HG03439 (cell line): ENCODE measurements around the gene NBPF1.
"Not testable (repeated sequence)": the region's sequence is repeated elsewhere in the genome, so short reads cannot be mapped to it uniquely, and the experiment has no call there.

Experiments
- ATAC-seq: cut with Tn5 transposase; IDR thresholded peaks from one replicate; pipeline ENCODE4 v1.9.1; 2021; ENCODE audit warnings: mild to moderate bottlenecking, moderate library complexity; ENCODE audit not compliant: unreplicated experiment

NBPF1 gene

DNA sequence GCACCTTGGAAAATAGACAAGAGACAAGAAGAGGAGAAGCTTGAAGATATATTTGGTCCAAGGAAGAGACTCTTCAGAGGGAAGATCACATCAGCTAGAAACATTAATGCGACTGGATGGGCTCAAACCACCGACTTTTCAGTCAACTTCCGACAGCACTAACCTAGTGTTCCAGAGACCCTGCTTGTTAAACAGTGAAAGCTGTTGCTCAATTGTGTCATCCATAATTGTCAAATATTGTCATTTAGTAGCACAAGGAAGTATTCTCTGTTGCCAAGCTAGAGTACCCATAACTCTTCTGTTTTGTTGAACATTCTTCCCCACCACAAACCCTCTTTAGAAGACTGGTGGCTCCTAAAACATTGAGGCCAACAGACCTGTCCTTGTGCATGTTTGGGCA, 56.3 kb downstream of the NBPF1 start:
- not testable (repeated sequence) for ATAC-seq

DNA sequence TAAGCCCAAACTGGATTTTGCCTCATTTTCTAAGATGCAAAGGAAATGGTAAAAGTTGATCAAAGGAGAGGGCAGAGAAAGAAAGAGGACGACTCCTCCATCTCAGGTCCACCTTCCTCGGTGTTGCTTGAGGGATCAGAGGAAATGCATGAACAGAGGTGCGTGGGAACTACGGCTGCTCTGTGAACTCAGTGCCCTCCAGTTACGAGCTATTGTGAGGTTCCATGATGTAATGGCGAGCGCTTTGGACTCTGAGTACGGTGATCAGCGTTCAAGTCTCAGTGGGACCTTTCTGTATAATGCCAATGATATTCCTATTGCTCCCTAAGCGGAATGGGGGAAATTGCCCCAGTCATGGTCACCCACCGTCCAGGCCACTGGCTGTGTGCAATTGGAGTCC, 60.1 kb downstream of the NBPF1 start:
- not testable (repeated sequence) for ATAC-seq

GRCh38 chr1:16550212-16550918, 63.0 kb downstream of the NBPF1 start:
- ATAC-seq: not testable (repeated sequence)

- not testable (repeated sequence) for ATAC-seq
Measured at GRCh38 chr1:16549545-16549944, 63.8 kb downstream of the NBPF1 start.

DNA sequence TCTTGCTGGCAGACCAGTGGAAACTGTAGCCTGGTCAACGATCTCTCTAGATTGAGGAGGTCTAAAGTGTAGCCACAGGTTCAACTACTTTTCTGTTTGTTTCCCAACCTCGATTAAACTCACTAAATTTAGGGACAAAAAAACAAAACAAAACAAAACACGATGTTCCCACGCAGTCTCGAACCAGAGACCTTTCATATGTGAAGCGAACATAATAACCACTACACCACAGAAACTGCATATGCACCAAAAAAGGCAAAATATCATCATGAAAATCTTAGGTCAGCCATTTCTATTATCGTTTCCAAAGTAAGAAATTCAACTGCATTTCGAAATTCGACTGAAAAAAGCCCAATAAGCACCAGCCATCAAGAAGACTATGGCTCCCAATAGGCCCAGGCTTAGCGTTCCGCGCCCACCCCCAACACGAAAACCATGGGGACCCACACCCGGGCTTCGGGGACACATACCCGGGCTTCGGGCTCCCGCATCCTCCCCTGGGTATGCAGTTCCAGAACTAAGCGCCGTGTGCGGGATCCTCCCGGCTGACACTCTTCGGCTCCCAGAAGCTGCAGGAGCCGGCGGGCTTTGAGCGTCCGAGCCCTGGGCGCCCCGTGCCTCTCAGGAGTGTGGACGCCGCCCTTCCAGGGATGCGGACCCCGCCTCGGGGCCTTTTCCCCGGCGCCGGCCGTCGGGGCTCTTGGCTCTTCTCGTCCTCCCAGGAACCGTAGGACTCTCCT, 65.7 kb downstream of the NBPF1 start:
- ATAC-seq: not testable (repeated sequence)

DNA sequence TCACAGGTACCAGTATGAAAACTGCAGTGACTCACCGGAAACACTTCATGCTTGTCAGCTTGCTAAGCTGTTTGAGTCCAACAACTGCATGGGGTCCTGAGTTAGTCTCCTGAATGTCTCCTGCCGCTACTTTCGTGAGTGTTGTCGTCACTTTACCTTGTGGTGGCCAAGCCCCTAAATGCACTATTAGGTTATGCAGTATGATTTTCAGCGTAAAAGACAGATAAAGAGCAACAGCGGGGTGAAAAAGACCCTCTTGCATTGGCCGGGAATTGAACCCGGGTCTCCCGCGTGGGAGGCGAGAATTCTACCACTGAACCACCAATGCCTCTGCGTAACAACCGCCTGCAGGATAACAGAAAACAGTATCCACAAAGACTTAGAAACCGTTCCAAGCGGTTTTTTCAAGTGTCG, 67.7 kb downstream of the NBPF1 start:
- ATAC-seq: not testable (repeated sequence)

DNA sequence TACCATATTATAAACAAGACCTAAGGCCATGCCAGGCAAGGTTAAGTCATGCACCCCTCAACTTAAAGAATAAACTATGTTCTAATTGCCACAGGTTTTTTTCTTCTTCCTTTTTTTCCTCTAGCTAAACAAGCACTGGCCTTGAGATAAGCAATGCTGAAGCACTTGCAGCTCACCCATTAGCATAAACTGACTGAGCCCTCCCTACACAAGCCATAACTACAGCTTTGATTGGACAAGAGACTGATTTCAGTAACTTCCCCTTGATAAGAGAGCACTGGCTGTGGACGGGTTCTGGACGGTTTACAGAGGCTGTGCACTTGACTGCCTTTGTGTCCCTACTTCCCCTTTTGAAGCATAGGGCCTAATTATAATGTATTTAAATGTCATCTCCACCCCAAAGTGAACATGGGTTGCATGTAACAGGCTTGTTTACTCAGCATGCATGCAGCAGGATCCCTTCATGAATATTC, 72.9 kb downstream of the NBPF1 start:
- not testable (repeated sequence) for ATAC-seq

- ATAC-seq: not testable (repeated sequence)
Measured at GRCh38 chr1:16537528-16537927, 75.8 kb downstream of the NBPF1 start.

DNA sequence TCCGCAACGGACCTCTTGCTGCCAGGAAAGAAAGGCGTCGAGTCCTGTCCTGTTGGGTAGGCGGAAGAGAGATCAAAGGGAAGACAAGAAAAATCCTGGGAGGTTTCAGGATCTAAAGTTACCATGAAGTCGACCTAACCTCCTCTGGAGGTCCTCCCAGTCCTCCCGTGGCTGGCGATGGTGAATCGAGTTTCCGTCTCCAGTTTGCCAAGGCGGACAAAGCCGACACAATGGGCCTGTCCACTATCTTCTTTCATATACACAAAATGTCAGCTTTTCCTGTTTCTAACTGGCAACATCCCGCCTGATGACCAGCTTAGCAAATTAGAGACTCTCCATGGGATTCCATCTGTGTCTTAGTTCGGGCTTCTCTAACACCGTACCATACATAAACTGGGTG, 76.6 kb downstream of the NBPF1 start:
- not testable (repeated sequence) for ATAC-seq

- ATAC-seq: not testable (repeated sequence)
Measured at GRCh38 chr1:16535898-16536297, 77.5 kb downstream of the NBPF1 start.

DNA sequence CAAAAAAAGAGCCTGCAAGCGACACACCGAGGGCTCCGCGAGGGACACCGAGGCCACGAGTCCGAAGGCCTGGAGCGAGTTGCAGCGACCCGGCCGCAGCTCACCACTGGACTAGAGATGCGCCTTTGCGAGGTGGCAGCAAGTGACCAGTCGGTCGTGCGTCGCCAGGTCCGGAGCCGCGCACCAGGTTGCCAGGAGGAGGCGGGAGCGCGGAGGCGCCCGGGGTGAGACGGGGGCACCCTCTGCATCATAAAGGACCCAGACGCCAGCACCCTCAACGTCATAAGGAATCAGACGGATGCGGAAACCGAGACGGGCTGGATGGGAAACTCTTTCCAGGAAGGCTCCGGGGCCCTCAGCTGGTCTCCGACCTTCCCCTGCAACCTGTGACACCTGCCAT, 77.9 kb downstream of the NBPF1 start:
- not testable (repeated sequence) for ATAC-seq

DNA sequence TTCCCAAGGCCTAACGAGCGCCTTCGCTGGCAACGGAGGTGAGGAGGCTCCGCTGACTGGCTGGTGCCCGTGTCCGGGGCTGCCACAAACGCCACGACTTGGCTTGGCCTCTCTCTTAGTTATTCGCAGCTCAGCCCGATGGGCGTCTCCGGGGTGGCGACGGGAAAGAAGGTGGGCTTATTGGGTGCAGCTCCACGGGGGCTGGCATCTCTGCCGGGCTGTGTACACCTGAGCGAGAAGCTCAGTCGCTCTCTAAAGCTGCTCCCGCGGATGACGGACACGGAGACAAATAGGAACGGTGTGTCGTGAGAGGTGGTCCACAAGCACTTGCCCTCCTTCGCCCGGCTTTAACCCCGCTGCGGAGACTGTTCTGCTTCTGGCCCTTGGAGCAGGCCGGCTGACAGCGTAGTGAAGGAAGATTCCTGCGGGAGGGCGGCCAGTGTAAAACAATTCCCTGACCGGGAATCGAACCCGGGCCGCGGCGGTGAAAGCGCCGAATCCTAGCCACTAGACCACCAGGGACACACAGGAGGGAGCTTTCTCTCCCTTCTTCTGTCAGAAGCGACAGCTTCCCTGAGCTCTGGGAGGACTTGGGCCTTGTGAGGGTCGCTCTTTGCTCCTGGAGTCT, 78.4 kb downstream of the NBPF1 start:
- ATAC-seq: not testable (repeated sequence)

DNA sequence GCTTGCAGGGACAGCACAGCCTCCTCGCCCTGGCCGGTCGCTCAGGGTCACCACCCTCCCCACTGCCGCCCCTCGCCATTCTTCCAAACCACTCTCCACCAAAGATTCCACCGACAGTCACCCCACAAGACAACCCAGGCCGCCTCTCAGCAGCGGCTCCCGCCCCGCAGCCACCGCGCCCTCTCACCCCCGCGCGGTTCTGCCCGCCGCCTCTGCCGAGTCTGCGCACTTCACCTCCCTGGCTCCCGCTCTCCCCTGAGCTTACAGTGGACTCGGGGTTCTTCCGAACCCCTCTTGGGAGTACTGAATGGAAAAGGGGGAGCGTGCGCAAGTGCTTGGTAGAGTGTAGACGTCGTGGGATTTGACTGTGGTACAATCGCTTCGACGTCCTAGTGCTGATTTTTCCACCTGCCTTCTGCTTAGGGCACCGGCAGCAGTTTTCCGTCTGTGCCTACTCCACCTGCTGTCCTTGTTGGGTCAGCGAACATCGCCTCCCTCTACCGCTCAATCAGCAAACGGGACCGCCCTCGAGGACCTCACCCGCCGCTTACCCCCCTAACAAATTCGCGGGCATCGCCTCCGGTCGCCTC, 79.0 kb downstream of the NBPF1 start:
- ATAC-seq: not testable (repeated sequence)

GRCh38 chr1:16532235-16532991, 81.0 kb downstream of the NBPF1 start:
- ATAC-seq: not testable (repeated sequence)

GRCh38 chr1:16528338-16528737, 85.0 kb downstream of the NBPF1 start:
- not testable (repeated sequence) for ATAC-seq

DNA sequence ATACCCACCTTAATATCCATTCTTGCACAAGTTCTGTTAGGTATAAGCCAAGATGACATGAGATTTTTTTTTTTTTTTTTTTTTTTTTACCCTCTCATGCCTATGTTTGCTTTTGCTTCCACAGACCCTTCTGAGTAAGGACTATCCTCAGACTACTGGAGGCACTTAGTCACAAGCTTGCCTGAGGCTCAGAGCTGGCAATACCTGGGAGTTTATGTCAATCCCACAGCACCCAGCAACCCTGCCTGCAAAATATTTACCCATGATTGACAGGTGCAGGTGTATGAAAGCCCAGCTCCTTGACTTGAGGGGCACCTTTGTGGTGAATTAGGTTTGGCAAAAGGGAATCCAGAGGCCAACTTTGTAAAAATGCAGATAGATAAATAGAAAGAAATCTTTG, 87.6 kb downstream of the NBPF1 start:
- ATAC-seq: not testable (repeated sequence)

DNA sequence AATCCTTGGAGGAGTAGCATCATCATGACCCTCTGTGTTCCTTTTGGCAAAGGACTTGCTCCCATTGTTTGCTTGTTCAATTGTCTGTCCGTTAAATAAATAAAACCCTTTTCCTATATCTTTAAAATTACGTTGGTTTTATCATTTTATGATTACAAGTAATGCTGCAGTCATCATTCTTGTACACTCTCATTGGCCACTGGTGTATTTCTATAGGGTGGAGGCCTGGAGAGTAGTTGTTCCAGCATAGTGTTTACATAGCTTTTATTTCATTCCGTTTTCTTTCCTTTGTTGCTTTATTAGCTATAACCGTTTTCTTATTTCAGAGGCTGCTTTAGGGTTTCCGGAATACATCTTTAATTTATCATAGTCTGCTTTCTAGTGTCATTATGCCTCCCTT, 91.7 kb downstream of the NBPF1 start:
- not testable (repeated sequence) for ATAC-seq

- ATAC-seq: no peak
Measured at GRCh38 chr1:16521288-16521583, 92.1 kb downstream of the NBPF1 start.

DNA sequence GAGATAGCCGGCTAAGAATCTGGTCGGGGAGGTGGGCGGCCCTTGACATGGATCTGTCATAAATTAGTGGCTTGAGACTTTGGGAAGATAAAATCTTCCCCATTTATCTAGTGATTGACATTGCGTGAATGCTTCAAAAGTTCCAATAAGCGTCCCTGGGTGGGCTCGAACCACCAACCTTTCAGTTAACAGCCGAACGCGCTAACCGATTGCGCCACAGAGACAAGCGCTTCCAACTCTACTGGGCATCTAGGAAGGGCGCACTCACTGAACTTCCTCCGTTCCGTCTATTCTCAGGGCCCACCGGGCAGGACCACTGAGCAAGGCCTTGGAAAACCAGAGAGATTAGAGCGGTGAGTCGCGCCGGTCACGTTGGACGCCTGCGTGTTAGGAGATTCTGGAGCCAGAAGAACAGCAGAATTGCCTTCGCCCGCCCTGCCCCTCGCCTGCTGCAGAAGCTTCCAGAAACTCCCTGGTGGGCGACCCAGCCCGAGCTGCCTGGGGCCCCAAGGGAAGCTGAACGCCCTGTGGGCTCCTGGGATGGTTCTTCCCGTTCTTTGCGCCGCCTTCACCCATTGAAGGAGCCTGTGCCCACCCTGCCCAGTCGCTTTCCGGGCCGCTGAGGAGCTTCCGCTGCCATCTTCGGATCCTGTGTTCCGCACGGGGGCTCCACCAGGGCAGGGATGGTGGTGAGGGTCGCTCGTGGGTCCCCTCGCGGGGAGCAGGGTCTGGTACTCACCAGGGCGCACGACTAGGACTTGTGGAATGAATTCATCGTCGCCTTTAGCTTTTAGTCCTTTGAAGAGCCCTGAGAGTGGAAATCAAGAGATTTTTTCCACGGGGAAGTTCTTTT, 92.7 kb downstream of the NBPF1 start:
- not testable (repeated sequence) for ATAC-seq
